Measurements from ENCODE around the gene SBK3.
"Not testable (repeated sequence)": the region's sequence is repeated elsewhere in the genome, so short reads cannot be mapped to it uniquely, and the experiment has no call there.

- TF ChIP-seq CTCF (conservative IDR thresholded peaks at IDR 0.05; ENCODE audit: low read length); EZH2phosphoT487 (IDR thresholded peaks at IDR 0.05; ENCODE audit: borderline replicate concordance, low read depth, low read length): not testable (repeated sequence)
Measured at GRCh38 chr19:55496820-55497219, 48.5 kb downstream of the SBK3 start.
